Subcutaneous preadipocyte (primary cell): ENCODE measurements around the gene P2RX6. TPM values are rescaled to one million over a fixed set of nuclear protein-coding genes. Genes with fewer than 3 reads are reported as not detected.

Experiments used
- small RNA-seq: library from RNA; depleted of rRNA; stranded (forward); fragments of <200 nt; gene quantifications from one replicate; pipeline ENCODE3, GENCODE V24; 2012
- total RNA-seq: library from RNA; depleted of rRNA; stranded (reverse); fragments of >200 nt; gene quantifications from 2 replicates; pipeline ENCODE4 v1.2.3, GENCODE V29; 2012

The P2RX6 gene
- under 0.01 and 0.20 TPM in 2 replicates for total RNA-seq

GRCh38 chr22:21014726-21015465 is at the start of gene P2RX6:
Gene P2RX6, plus strand, starts transcription at chr22:21015165. Its CDS starts 10 bp downstream, at chr22:21015175.

GRCh38 chr22:20966883-20967696 is 47.9 kb upstream of the P2RX6 start, which contains the start of gene AIFM3:
Gene AIFM3, plus strand, starts transcription at chr22:20967255. Its CDS starts 690 bp downstream, at chr22:20967945.

GRCh38 chr22:20981787-20982562 is 33.0 kb upstream of the P2RX6 start, which contains the start of gene LZTR1:
Gene LZTR1, plus strand, starts transcription at chr22:20982297. Its CDS starts 75 bp downstream, at chr22:20982372.

GRCh38 chr22:21001601-21002325 is 13.2 kb upstream of the P2RX6 start, which contains the start of gene THAP7:
Gene THAP7, minus strand, starts transcription at chr22:21002118. Its CDS starts 207 bp downstream, at chr22:21001911.

GRCh38 chr22:21032037-21032867 is 17.3 kb downstream of the P2RX6 start, which contains the start of gene SLC7A4:
Gene SLC7A4, minus strand, starts transcription at chr22:21032561. Its CDS starts 749 bp downstream, at chr22:21031812.

GRCh38 chr22:21045585-21046294 is 30.8 kb downstream of the P2RX6 start, which contains the start of gene LRRC74B:
Gene LRRC74B, plus strand, starts transcription at chr22:21045946. Its CDS starts 41 bp downstream, at chr22:21045987.

Small RNAs within 50 kb of the gene (small RNA-seq; reads per million reads assigned to genes)
- gene MIR649, result not detected

Other genes with a start within 250 kb of the P2RX6 start
- under 0.01 TPM in 2 replicates for gene SERPIND1, start 241.1 kb upstream of the P2RX6 start, total RNA-seq
- 46.3 and 62.6 TPM in 2 replicates for gene PI4KA, start 156.4 kb upstream of the P2RX6 start, total RNA-seq
- 8.8 and 9.8 TPM in 2 replicates for gene SNAP29, start 156.2 kb upstream of the P2RX6 start, total RNA-seq
- 30.9 and 40.9 TPM in 2 replicates for gene CRKL, start 97.8 kb upstream of the P2RX6 start, total RNA-seq
- 0.20 and 0.73 TPM in 2 replicates for gene AIFM3, start 47.9 kb upstream of the P2RX6 start, total RNA-seq
- 47.9 and 48.1 TPM in 2 replicates for gene LZTR1, start 32.9 kb upstream of the P2RX6 start, total RNA-seq
- gene THAP7, start 13.0 kb upstream of the P2RX6 start, total RNA-seq, result 19.1 and 20.7 TPM in 2 replicates
- not detected in 2 replicates for gene SLC7A4, start 17.4 kb downstream of the P2RX6 start, total RNA-seq
- not detected in 2 replicates for gene LRRC74B, start 30.8 kb downstream of the P2RX6 start, total RNA-seq